GM10248 (cell line): ENCODE measurements around the gene WWC2.

Experiments used
- CTCF ChIA-PET: fragments of 300-600 bp; sonication (Branson Sonifier 250); formaldehyde crosslinking; extraction: SDS; loops from one replicate; lab custom pipeline; 2021; ENCODE audit warnings: antibody characterized with exemption; lab: Yijun Ruan, JAX
- POLR2A ChIA-PET: fragments of 350-650 bp; sonication (Branson Sonifier 250); formaldehyde crosslinking; extraction: SDS; loops from one replicate; lab custom pipeline; 2020; ENCODE audit warnings: antibody characterized with exemption; lab: Yijun Ruan, JAX
- DNase-seq: peaks from one replicate; pipeline ENCODE4 v3.0.0; 2012; ENCODE audit errors: extremely low spot score
- TF ChIP-seq, protein P1 (sequence below): IDR thresholded peaks from 2 replicates; pipeline ENCODE4 v1.5.1; 2012; ENCODE audit warnings: mild to moderate bottlenecking, low read depth; ENCODE audit errors: extremely low read depth, missing control alignments, control extremely low read depth

WWC2 gene

DNA sequence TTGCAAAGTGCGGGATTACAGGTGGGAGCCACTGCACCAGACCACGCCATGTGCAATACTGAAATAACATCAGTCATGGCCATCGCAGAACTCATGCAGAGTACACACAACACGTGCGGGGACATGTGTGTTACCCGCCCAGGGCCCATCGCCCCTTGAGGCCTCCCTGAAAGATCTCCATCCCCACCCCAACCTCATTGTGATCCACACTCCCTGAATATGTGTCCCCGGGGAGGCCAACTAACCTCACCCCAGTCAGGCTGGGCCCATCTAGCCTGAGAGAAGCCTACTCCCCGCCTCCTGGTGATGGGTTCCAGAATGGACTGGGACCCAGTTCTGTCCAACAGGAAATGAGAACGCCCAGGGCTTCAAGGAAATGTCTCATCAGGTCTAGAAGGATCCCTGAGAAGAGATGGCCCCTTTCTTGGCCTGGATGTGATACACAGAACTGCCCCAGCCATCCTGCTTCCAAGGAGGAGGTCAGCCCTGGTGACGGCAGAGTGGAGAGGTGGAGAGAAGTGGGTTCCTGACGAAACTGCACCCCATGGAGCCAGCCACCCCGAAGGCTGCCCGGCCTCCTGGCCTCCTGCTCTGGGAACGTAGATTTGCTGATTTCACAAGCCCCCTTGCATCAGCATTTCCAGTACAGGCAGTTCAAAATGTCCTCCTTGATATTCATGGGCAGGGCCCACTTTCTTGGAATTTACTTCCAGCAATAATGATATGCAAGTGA, 245.6 kb downstream of the WWC2 start:
- ChIA-PET CTCF (no interaction called here), POLR2A (no interaction called here)
- TF ChIP-seq, protein P1, sequence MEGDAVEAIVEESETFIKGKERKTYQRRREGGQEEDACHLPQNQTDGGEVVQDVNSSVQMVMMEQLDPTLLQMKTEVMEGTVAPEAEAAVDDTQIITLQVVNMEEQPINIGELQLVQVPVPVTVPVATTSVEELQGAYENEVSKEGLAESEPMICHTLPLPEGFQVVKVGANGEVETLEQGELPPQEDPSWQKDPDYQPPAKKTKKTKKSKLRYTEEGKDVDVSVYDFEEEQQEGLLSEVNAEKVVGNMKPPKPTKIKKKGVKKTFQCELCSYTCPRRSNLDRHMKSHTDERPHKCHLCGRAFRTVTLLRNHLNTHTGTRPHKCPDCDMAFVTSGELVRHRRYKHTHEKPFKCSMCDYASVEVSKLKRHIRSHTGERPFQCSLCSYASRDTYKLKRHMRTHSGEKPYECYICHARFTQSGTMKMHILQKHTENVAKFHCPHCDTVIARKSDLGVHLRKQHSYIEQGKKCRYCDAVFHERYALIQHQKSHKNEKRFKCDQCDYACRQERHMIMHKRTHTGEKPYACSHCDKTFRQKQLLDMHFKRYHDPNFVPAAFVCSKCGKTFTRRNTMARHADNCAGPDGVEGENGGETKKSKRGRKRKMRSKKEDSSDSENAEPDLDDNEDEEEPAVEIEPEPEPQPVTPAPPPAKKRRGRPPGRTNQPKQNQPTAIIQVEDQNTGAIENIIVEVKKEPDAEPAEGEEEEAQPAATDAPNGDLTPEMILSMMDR = no peak
- DNase-seq = no peak

DNA sequence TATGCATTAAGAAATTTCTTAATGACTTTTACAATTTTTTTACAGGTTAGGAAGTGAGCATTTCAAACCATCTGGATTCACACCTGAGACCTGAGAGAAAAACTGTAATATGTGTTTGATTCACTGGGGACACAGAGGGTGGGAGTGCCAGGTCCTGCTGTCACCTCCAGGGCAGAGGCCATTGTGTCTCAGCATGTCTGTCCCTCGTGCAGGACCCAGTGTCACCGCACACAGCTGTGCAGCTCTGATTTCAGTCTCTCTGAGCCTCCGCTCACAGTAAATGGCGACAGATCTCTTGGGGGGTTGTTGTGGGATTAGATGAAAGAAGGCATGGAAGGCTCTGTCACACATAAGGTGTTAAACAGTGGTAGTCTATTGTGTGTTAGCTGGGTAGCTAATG, 246.2 kb downstream of the WWC2 start:
- ChIA-PET CTCF (no interaction called here), POLR2A (no interaction called here)
- TF ChIP-seq, protein P1 = no peak
- no peak for DNase-seq

DNA sequence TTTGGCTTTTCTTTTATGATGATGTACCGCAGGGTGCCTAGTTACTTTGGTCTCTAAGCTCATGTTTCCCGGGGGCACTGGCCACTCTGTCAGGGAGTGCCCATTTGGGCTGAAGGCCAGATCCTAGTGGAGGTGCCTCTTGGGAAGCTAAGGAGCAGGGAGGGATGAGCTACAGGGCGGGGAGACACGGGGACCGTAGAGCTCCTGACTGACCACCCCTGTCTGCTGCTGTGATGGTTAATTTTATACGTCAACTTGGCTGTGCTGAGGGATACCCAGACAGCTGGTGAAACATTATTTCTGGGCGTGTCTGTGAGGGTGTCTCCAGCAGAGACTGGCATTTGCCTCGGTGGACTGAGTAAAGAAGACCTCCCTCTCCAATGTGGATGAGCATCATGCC, 248.1 kb downstream of the WWC2 start:
- TF ChIP-seq, protein P1 = no peak
- ChIA-PET CTCF (no interaction called here), POLR2A (no interaction called here)
- DNase-seq = no peak

DNA sequence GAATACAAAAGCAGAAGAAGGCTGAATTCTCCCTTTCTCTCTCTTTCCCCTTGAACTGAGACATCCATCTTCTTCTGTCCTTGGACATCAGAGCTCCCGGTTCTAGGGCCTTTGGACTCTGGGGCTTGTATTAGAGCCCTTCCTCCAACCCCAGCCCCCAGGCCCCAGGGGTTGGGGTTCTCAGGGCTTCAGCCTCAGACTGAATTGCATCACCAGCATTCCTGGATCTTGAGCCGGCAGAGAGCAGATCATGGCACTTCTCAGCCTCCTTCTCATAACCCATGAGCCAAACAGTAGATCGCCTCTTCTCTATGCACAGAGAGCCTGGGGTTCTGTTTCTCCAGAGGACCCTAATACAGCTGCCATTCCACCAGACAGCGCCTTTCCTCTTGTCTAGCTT, 248.5 kb downstream of the WWC2 start:
- no peak for DNase-seq
- TF ChIP-seq, protein P1 = no peak
- CTCF ChIA-PET = no interaction called here
- POLR2A ChIA-PET = no interaction called here

DNA sequence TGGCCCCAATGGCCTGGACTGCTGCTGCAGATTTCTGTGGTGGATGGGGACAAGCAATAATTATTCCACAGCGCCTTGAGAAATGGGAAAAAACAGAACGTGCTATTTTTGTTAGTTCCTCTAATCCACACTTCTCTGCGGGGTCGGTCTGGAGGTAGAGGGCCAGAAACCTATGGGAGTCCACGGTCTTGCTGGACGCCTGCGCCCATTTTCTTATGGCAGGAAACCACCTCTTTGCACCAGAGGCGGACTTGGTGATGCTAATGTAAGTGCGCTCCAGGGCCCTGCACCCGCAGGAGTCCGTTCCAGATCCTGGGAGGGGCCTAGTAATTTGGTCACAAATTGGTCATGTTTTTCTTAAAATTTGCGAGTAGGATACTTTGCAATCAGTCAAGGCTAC, 249.1 kb downstream of the WWC2 start:
- TF ChIP-seq, protein P1 = no peak
- no peak for DNase-seq
- ChIA-PET POLR2A (no interaction called here), CTCF (no interaction called here)

DNA sequence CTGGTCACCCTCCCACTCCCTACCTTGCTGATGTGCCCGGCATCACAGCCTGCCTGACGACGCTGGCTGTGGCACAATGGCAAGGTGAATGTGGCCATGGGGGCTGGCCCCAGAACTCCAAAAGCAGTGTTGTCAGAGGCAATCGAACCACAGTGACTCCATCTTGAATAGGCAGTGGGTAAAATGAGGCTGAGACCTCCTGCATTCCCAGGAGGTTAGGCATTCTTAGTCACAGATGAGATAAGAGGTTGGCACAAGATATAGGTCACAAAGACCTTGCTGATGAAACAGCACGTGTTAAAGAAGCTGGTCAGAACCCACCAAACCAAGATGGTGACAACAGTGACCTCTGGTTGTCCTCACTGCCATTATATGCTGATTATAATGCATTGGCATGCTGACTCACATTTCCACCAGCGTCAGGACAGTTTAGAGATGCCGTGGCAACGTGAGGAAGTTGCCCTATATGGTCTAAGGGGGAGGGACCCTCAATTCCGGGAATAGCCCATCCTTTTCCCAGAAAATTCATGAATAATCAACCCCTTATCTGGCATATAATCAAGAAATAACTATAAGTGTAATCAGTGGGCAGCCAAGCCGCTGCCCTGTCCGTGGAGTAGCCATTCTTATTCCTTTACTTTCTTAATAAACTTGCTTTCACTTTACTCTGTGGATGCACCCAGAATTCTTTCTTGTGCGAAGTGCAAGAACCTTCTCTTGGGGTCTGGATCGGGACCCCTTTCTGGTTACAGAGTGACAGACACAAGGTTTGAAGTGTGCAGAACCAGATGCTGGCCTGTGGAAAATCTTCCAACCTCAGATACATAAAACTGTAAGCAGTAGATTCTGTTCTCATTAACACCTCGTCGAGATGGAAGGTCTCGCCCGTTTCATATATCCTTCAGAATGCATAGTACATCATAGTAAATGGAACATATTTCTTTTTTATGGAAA, 249.9 kb downstream of the WWC2 start:
- no peak for DNase-seq
- TF ChIP-seq, protein P1 = no peak
- POLR2A ChIA-PET = no interaction called here
- CTCF ChIA-PET = no interaction called here
